ENCODE measurements around the gene RAB40B.

DNA sequence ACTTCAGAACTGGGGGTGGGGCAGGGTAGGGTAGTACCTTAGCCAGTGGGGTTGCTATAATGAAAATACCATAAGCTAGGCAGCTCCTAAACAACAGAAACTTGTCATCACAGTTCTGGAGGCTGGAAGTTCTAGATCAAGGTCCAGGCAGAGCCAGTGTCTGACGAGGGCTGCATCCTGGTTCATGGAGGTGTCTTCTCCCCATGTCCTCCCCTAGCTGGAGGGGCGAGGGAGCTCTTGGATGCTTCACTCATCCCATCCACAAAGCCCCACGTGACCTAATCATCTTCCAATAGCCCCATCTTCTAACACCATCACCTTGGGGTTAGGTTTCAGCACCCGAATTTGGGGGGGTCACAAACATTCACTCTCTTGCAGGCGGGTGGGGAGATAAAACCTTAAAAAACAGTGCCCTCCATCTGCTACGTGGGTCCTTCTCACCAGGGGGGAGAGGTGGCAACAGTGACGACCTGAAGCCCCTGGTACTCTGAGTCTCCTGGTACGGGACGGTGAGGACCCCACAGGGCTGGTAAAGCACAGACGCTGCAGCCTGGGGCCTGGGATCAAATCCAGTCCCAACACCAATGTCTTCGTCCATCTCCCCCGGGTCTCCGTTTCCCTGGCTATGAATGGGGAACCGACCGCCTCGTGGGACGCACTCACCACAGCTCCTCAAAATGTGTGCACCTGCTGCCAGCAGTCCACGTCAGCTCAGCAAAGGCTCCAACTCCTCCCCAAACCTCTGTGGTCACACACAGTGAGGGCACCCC, 22.8 kb downstream of the RAB40B start:
- TF ChIP-seq EZH2phosphoT487 (IDR thresholded peaks at IDR 0.05; ENCODE audit: borderline replicate concordance): no peak
- no peak for TF ChIP-seq POLR2AphosphoS5 (IDR thresholded peaks at IDR 0.05; ENCODE audit: low read depth, low read length)
